C4-2B (cell line): Measurements from ENCODE around the gene RTP2.
A peak's percentile ranks its signal among the peaks of the same experiment; 100 is the strongest.

Experiments used
- CTCF ChIP-seq: fragments of 450-650 bp; conservative IDR thresholded peaks from 2 replicates; pipeline ENCODE4 v1.5.1; 2017; ENCODE audit warnings: mild to moderate bottlenecking
- ZFX ChIP-seq: fragments of 450-650 bp; IDR thresholded peaks from 2 replicates; pipeline ENCODE4 v1.6.1; 2017

- TF ChIP-seq CTCF (peak; percentile 55), ZFX (no peak)
These were observed 40.2 kb upstream of the RTP2 start for GRCh38 chr3:187742351-187743171.
